HCT116 (cell line): Measurements from ENCODE around the gene HILPDA. TPM values are rescaled to one million over a fixed set of nuclear protein-coding genes. Genes with fewer than 3 reads are reported as not detected.

Experiments
- ATAC-seq: fragments of 200-7000 bp; cut with Tn5 transposase; 2 replicates; pipeline ENCODE4 v1.9.1; 2020; ENCODE audit warnings: mild to moderate bottlenecking, moderate library complexity
- BruUV-seq: library from RNA; stranded (reverse); fragments of 400-500 nt; replicated peaks from 2 replicates; lab custom pipeline; 2021; lab: Mats Ljungman, UMichigan
- CTCF ChIA-PET: fragments of 300-600 bp; sonication (Branson Sonifier 250); formaldehyde crosslinking; loops from one replicate; lab custom pipeline; 2021; ENCODE audit warnings: antibody characterized with exemption; lab: Charles Lee
- POLR2A ChIA-PET: fragments of 300-600, 350-600 bp; sonication (Branson Sonifier 250); formaldehyde crosslinking; loops from one replicate; lab custom pipeline; 2021; ENCODE audit warnings: antibody characterized with exemption; lab: Charles Lee
- RAD21 ChIA-PET, 2 experiments: fragments of 300-600 bp; sonication (Branson Sonifier 250); formaldehyde crosslinking; loops; one replicate each; lab custom pipeline; 2023; ENCODE audit warnings: low total read pairs in 2 of 2; ENCODE audit not compliant: uncharacterized antibody in 2 of 2, unreplicated experiment in 2 of 2, low non-redundant PET in 1 of 2; lab: Charles Lee
- DNase-seq: peaks from one replicate; pipeline ENCODE4 v3.0.0-alpha.2; 2010; ENCODE audit warnings: low read depth, low spot score
- H2AFZ ChIP-seq: fragments of 200-600 bp; shearing (Covaris generic), sonication (generic); 2 replicates; pipeline ENCODE4 v1.6.1; 2017; ENCODE audit warnings: low read depth, mixed run types, mixed read lengths, antibody characterized with exemption, low read length; ENCODE audit not compliant: poor library complexity, severe bottlenecking
- H3K27ac ChIP-seq: 2 replicates; pipeline ENCODE4 v1.5.1; 2012; ENCODE audit warnings: low read depth, low read length
- H3K27me3 ChIP-seq: fragments of 200-600 bp; sonication (generic); 2 replicates; pipeline ENCODE4 v1.6.1; 2016; ENCODE audit warnings: mixed run types, low read length, mixed read lengths; ENCODE audit not compliant: insufficient read depth
- H3K36me3 ChIP-seq, 2 experiments: fragments of 200-500 bp in 1 of 2; fragments of 200-600 bp in 1 of 2; sonication (Bioruptor generic) in 1 of 2; sonication (generic) in 1 of 2; 2 replicates each; pipeline versions ENCODE4 v1.5.1 to v1.6.1; 2014 to 2016; ENCODE audit warnings: low read length in 2 of 2, inconsistent platforms in 1 of 2, mixed read lengths in 1 of 2, mixed run types in 1 of 2; ENCODE audit not compliant: insufficient read depth in 2 of 2, control insufficient read depth in 1 of 2
- H3K4me1 ChIP-seq, 2 experiments: fragments of 200-600 bp in 1 of 2; sonication (generic) in 1 of 2; 2 replicates each; pipeline versions ENCODE4 v1.5.1 to v1.6.1; 2012 to 2017; ENCODE audit warnings: low read length in 2 of 2, inconsistent platforms in 1 of 2, mild to moderate bottlenecking in 1 of 2, mixed read lengths in 1 of 2, mixed run types in 1 of 2, moderate library complexity in 1 of 2; ENCODE audit not compliant: insufficient read depth in 2 of 2, control insufficient read depth in 1 of 2
- H3K4me2 ChIP-seq: fragments of 200-600 bp; sonication (generic); 2 replicates; pipeline ENCODE4 v1.6.1; 2017; ENCODE audit warnings: mixed run types, low read length, mixed read lengths
- H3K4me3 ChIP-seq, 2 experiments: fragments of 200-600 bp in 1 of 2; sonication (generic) in 1 of 2; replicated peaks in 1 of 2; 2 replicates each; pipeline ENCODE4 v1.5.1; 2011 to 2016; ENCODE audit warnings: low read length in 2 of 2, control low read depth in 1 of 2, low read depth in 1 of 2, mild to moderate bottlenecking in 1 of 2, mixed read lengths in 1 of 2, mixed run types in 1 of 2
- H3K79me2 ChIP-seq: fragments of 200-600 bp; sonication (generic); 2 replicates; pipeline ENCODE4 v1.6.1; 2017; ENCODE audit warnings: mild to moderate bottlenecking, mixed run types, low read length, moderate library complexity, mixed read lengths; ENCODE audit not compliant: insufficient read depth
- H3K9ac ChIP-seq: fragments of 200-600 bp; sonication (generic); 2 replicates; pipeline ENCODE4 v1.6.1; 2016; ENCODE audit warnings: low read length, mixed read lengths
- H3K9me2 ChIP-seq: fragments of 200-600 bp; sonication (generic), shearing (Covaris generic); 2 replicates; pipeline ENCODE4 v1.6.1; 2017; ENCODE audit warnings: mixed run types, mild to moderate bottlenecking, moderate library complexity; ENCODE audit not compliant: insufficient read depth
- H3K9me3 ChIP-seq, 2 experiments: fragments of 200-500 bp in 1 of 2; fragments of 200-600 bp in 1 of 2; sonication (Bioruptor generic) in 1 of 2; sonication (generic) in 1 of 2; 2 replicates each; pipeline ENCODE4 v1.6.1; 2014 to 2017; ENCODE audit warnings: low read length in 2 of 2, mixed read lengths in 2 of 2, inconsistent platforms in 1 of 2, low read depth in 1 of 2, mild to moderate bottlenecking in 1 of 2, mixed run types in 1 of 2, moderate library complexity in 1 of 2; ENCODE audit not compliant: control insufficient read depth in 1 of 2, insufficient read depth in 1 of 2
- H4K20me1 ChIP-seq: fragments of 200-600 bp; sonication (generic), shearing (Covaris generic); 2 replicates; pipeline ENCODE4 v1.6.1; 2017; ENCODE audit warnings: mixed run types, mild to moderate bottlenecking, moderate library complexity; ENCODE audit not compliant: insufficient read depth
- CBX3 ChIP-seq: IDR thresholded peaks from 2 replicates; pipeline ENCODE4 v1.6.1; 2012; ENCODE audit warnings: low read depth
- EZH2phosphoT487 ChIP-seq: fragments of 200-600 bp; IDR thresholded peaks from 2 replicates; pipeline ENCODE4 v1.6.1; 2018; ENCODE audit warnings: antibody characterized with exemption, borderline replicate concordance
- SIN3A ChIP-seq: IDR thresholded peaks from 2 replicates; pipeline ENCODE4 v1.6.1; 2012; ENCODE audit warnings: low read depth
- intact Hi-C: fragments of 100-400 bp; cut with micrococcal nuclease; formaldehyde crosslinking; loops from 2 replicates; pipeline ENCODE4 v1.10.0; 2022
- total RNA-seq: library from RNA; stranded (reverse); gene quantifications from one replicate; pipeline ENCODE4 v1.2.1, GENCODE V29; 2021; ENCODE audit not compliant: unreplicated experiment
- TF ChIP-seq, protein P1 (sequence below), 3 experiments: fragments of 200-600 bp in 1 of 3; sonication (generic) in 1 of 3; IDR thresholded peaks in 2 of 3; conservative IDR thresholded peaks in 1 of 3; 2 replicates each; pipeline ENCODE4 v1.5.1; 2012 to 2017; ENCODE audit warnings: low read depth in 2 of 3, low read length in 2 of 3, antibody characterized with exemption in 1 of 3, borderline replicate concordance in 1 of 3, control low read depth in 1 of 3, mild to moderate bottlenecking in 1 of 3, mixed read lengths in 1 of 3, mixed run types in 1 of 3, moderate library complexity in 1 of 3; ENCODE audit not compliant: insufficient read depth in 1 of 3
- TF ChIP-seq, protein P2 (sequence below): IDR thresholded peaks from 2 replicates; pipeline ENCODE4 v1.6.1; 2012; ENCODE audit warnings: low read depth

Gene HILPDA
- total RNA-seq, 1 experiment from 2014 or later, result 32.8 TPM

DNA sequence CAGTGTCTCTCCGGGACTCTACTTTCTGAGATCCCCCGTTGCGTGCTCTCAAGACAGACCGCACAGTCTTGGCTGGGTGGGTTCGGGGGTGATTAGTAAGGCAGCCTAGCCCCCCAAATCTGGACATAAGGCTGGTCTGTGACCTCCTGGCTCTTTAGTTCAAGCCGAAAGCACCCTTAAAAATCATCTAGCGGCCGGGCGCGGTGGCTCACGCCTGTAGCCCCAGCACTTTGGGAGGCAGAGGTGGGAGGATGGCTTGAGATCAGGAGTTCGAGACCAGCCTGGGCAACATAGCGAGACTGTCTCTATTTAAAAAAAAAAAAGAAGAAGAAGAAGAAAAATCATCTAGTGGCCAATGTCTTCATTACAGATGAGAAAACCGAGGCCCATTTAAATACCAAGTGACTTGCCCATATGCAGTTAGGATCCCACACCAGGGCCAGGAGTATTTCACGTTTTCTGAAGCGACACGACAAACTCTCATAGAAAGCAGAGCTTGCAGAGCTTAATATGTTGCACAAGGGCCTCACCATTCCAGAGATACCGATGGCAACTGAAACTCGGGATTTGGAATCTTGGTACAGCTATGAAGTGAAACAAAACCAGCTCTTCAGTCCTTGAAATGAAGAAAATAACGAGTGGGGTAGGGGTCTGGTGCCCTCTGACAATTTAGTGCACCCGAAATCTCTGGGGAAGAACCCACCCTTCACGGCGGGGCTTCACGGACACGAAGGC is 703 bp upstream of the HILPDA start:
- TF ChIP-seq, protein P1, sequence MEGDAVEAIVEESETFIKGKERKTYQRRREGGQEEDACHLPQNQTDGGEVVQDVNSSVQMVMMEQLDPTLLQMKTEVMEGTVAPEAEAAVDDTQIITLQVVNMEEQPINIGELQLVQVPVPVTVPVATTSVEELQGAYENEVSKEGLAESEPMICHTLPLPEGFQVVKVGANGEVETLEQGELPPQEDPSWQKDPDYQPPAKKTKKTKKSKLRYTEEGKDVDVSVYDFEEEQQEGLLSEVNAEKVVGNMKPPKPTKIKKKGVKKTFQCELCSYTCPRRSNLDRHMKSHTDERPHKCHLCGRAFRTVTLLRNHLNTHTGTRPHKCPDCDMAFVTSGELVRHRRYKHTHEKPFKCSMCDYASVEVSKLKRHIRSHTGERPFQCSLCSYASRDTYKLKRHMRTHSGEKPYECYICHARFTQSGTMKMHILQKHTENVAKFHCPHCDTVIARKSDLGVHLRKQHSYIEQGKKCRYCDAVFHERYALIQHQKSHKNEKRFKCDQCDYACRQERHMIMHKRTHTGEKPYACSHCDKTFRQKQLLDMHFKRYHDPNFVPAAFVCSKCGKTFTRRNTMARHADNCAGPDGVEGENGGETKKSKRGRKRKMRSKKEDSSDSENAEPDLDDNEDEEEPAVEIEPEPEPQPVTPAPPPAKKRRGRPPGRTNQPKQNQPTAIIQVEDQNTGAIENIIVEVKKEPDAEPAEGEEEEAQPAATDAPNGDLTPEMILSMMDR (IDR thresholded peaks at IDR 0.05 in 2 of 3, conservative IDR thresholded peaks at IDR 0.05 in 1 of 3; ENCODE audit: borderline replicate concordance in 1 of 3, insufficient read depth in 1 of 3, low read depth in 2 of 3, low read length in 2 of 3), result peak in 1 of 3 experiments; percentile 25; a peak in 1 of 6 replicates
- TF ChIP-seq CBX3, result no peak
- intact Hi-C loops, result no loop called here
- peak overlapping the region; percentile 83 for H3K27ac ChIP-seq
- H3K9ac ChIP-seq, result peak overlapping the region; percentile 95
- peak overlapping the region; percentile 83 for H3K4me2 ChIP-seq
- H3K9me2 ChIP-seq, result no peaks in the 10 kb centered on the region
- peaks cover 11 to 38% of the 10 kb centered on the region in 2 experiments for H3K4me1 ChIP-seq
- no peaks in the 10 kb centered on the region for H3K9me3 ChIP-seq
- H3K79me2 ChIP-seq, result peaks cover 42% of the 10 kb centered on the region
- peaks cover 12% of the 10 kb centered on the region; the same call in 1 of the 2 replicates for H4K20me1 ChIP-seq
- TSS peak; percentile 94 for BruUV-seq
- peak overlapping the region; percentile 73 to 99 for H3K4me3 ChIP-seq
- peak overlapping the region; percentile 71 for H2AFZ ChIP-seq
- H3K36me3 ChIP-seq, result peaks cover 4 to 20% of the 10 kb centered on the region in 2 experiments; a peak in 3 of 4 replicates
- 0 out of 2 replicates have a peak, but pooled peaks cover 4% of the 10 kb centered on the region for H3K27me3 ChIP-seq
- ChIA-PET CTCF (interaction anchor here (1.3 to 1.5 kb wide), 4 partner anchors 26 to 108 kb away, joined by 3 to 9 read pairs (median 6); no protein-coding TSS in a partner anchor), RAD21 (interaction anchor here in 1 of 2 experiments (1.3 kb wide), 1 partner anchor 28 kb away, joined by 3 read pairs; no protein-coding TSS in a partner anchor), POLR2A (no interaction called here)
- ATAC-seq (0 out of 2 replicates have a peak, but pooled peaks have one; percentile 18), DNase-seq (no peak)

DNA sequence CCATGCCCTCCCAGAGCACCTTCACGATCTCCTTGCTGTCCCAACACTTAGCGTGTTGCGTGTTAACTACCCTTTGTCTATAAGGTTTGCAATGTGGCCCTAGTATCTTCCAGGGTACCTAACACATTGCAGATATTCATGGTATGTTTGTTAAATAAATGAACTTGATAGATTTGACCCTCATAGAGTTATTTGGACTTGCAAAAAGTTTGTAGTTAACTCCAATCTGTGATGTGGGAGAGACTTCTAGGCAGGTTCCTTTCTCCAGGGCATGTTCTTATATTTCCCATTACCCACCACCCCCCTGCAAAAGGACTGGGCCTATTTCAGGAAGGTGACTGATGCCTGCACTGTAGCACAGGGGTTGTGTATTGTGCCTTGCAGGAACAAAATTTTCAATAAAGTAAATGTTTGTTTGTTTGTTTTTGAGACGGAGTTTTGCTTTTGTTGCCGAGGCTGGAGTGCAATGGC is 612 bp downstream of the HILPDA start:
- no peak overlapping the region for H2AFZ ChIP-seq
- ATAC-seq, result peak; percentile 49
- H3K27me3 ChIP-seq, result 0 out of 2 replicates have a peak, but pooled peaks cover 4% of the 10 kb centered on the region
- BruUV-seq, result no TSS peak
- H3K27ac ChIP-seq, result peak overlapping the region; percentile 83
- ChIA-PET CTCF (interaction anchor here (1.5 kb wide), 3 partner anchors 28 to 31 kb away, joined by 3 to 9 read pairs (median 7); no protein-coding TSS in a partner anchor), POLR2A (interaction anchor here (0.9 kb wide), 1 partner anchor 14 kb away, joined by 4 read pairs; no protein-coding TSS in a partner anchor), RAD21 (no interaction called here)
- no peaks in the 10 kb centered on the region for H3K9me3 ChIP-seq
- TF ChIP-seq, protein P2, sequence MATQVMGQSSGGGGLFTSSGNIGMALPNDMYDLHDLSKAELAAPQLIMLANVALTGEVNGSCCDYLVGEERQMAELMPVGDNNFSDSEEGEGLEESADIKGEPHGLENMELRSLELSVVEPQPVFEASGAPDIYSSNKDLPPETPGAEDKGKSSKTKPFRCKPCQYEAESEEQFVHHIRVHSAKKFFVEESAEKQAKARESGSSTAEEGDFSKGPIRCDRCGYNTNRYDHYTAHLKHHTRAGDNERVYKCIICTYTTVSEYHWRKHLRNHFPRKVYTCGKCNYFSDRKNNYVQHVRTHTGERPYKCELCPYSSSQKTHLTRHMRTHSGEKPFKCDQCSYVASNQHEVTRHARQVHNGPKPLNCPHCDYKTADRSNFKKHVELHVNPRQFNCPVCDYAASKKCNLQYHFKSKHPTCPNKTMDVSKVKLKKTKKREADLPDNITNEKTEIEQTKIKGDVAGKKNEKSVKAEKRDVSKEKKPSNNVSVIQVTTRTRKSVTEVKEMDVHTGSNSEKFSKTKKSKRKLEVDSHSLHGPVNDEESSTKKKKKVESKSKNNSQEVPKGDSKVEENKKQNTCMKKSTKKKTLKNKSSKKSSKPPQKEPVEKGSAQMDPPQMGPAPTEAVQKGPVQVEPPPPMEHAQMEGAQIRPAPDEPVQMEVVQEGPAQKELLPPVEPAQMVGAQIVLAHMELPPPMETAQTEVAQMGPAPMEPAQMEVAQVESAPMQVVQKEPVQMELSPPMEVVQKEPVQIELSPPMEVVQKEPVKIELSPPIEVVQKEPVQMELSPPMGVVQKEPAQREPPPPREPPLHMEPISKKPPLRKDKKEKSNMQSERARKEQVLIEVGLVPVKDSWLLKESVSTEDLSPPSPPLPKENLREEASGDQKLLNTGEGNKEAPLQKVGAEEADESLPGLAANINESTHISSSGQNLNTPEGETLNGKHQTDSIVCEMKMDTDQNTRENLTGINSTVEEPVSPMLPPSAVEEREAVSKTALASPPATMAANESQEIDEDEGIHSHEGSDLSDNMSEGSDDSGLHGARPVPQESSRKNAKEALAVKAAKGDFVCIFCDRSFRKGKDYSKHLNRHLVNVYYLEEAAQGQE, result no peak
- TF ChIP-seq SIN3A (no peak), EZH2phosphoT487 (no peak)
- H4K20me1 ChIP-seq, result peaks cover 12% of the 10 kb centered on the region; the same call in 1 of the 2 replicates
- H3K4me2 ChIP-seq, result peak overlapping the region; percentile 83
- peaks cover 11 to 38% of the 10 kb centered on the region in 2 experiments for H3K4me1 ChIP-seq
- H3K79me2 ChIP-seq, result peaks cover 48% of the 10 kb centered on the region
- DNase-seq, result no peak
- no peaks in the 10 kb centered on the region for H3K9me2 ChIP-seq
- intact Hi-C loops, result no loop called here
- H3K4me3 ChIP-seq, result peak overlapping the region; percentile 73 to 99
- H3K36me3 ChIP-seq, result peaks cover 4 to 20% of the 10 kb centered on the region in 2 experiments; a peak in 3 of 4 replicates
- peak overlapping the region; percentile 95 for H3K9ac ChIP-seq
